Endothelial cell of umbilical vein (primary cell): ENCODE data around the gene BEAN1. TPM values are rescaled to one million over a fixed set of nuclear protein-coding genes. Genes with fewer than 3 reads are reported as not detected.

ENCODE experiments used
- BruUV-seq: library from RNA; stranded (reverse); fragments of 400-500 nt; replicated peaks from 2 replicates; lab custom pipeline; 2021; lab: Mats Ljungman, UMichigan
- CTCF ChIA-PET: fragments of 300-600, 350-600 bp; sonication (Branson Sonifier 250); formaldehyde crosslinking; loops from one replicate; lab custom pipeline; 2021; ENCODE audit warnings: antibody characterized with exemption, inconsistent platforms; lab: Charles Lee
- POLR2A ChIA-PET: fragments of 300-600, 350-600 bp; sonication (Branson Sonifier 250); formaldehyde crosslinking; loops from one replicate; lab custom pipeline; 2021; ENCODE audit warnings: antibody characterized with exemption, inconsistent platforms; lab: Charles Lee
- DNase-seq: peaks from one replicate; pipeline ENCODE4 v3.0.0-alpha.2; 2011; ENCODE audit warnings: low read depth, low spot score
- FAIRE-seq: peaks from 2 replicates; lab custom pipeline; 2011; peaks lifted over from hg19 to GRCh38; lab: Jason Lieb, UNC
- H2AFZ ChIP-seq: 2 replicates; pipeline ENCODE4 v1.6.0; 2012; ENCODE audit warnings: low read depth, low read length, control low read depth, inconsistent platforms
- H3K27ac ChIP-seq: 2 replicates; pipeline ENCODE4 v1.5.1; 2011; ENCODE audit warnings: low read depth, mild to moderate bottlenecking, control low read depth, low read length, moderate library complexity; ENCODE audit not compliant: insufficient read depth
- H3K27me3 ChIP-seq, 2 experiments: 2 replicates each; pipeline versions ENCODE4 v1.6.0 to v1.6.1; 2011; ENCODE audit warnings: low read length in 2 of 2, mixed read lengths in 1 of 2; ENCODE audit not compliant: control insufficient read depth in 2 of 2, insufficient read depth in 2 of 2
- H3K36me3 ChIP-seq, 2 experiments: 2 replicates in 1 of 2; 3 replicates in 1 of 2; pipeline ENCODE4 v1.5.1; 2011; ENCODE audit warnings: low read length in 2 of 2, mild to moderate bottlenecking in 1 of 2, moderate library complexity in 1 of 2; ENCODE audit not compliant: control insufficient read depth in 2 of 2, insufficient read depth in 2 of 2; ENCODE audit errors: extremely low read depth in 1 of 2
- H3K4me1 ChIP-seq: 3 replicates; pipeline ENCODE4 v1.5.1; 2011; ENCODE audit warnings: mild to moderate bottlenecking, low read length; ENCODE audit not compliant: control insufficient read depth, insufficient read depth; ENCODE audit errors: extremely low read depth
- H3K4me2 ChIP-seq: 2 replicates; pipeline ENCODE4 v1.6.1; 2011; ENCODE audit warnings: low read length, control low read depth, mixed read lengths; ENCODE audit not compliant: insufficient read depth
- H3K4me3 ChIP-seq, 3 experiments: fragments of 200-600 bp in 1 of 3; sonication (generic), shearing (Covaris generic) in 1 of 3; replicated peaks in 1 of 3; 2 replicates each; pipeline ENCODE4 v1.5.1; 2011 to 2016; ENCODE audit warnings: control low read depth in 3 of 3, low read length in 3 of 3, mild to moderate bottlenecking in 2 of 3, inconsistent platforms in 1 of 3, low read depth in 1 of 3, moderate library complexity in 1 of 3; ENCODE audit not compliant: insufficient read depth in 1 of 3
- H3K79me2 ChIP-seq: 2 replicates; pipeline ENCODE4 v1.6.0; 2012; ENCODE audit warnings: low read length, inconsistent platforms; ENCODE audit not compliant: control insufficient read depth, insufficient read depth
- H3K9ac ChIP-seq: replicated peaks from 2 replicates; pipeline ENCODE3; 2011; ENCODE audit warnings: low read length, control low read depth; ENCODE audit not compliant: insufficient read depth; ENCODE audit errors: extremely low read depth
- H3K9me1 ChIP-seq: replicated peaks from 3 replicates; pipeline ENCODE4 v1.6.0; 2011; ENCODE audit warnings: mild to moderate bottlenecking, low read length; ENCODE audit not compliant: control insufficient read depth, insufficient read depth; ENCODE audit errors: extremely low read depth
- H3K9me3 ChIP-seq: replicated peaks from 2 replicates; pipeline ENCODE4 v1.5.1; 2012; ENCODE audit warnings: low read length, inconsistent platforms; ENCODE audit not compliant: control insufficient read depth, insufficient read depth
- H4K20me1 ChIP-seq: replicated peaks from 2 replicates; pipeline ENCODE3; 2011; ENCODE audit warnings: mild to moderate bottlenecking, low read length; ENCODE audit not compliant: control insufficient read depth, insufficient read depth; ENCODE audit errors: extremely low read depth
- EZH2 ChIP-seq: IDR thresholded peaks from 2 replicates; pipeline ENCODE4 v1.6.1; 2012; ENCODE audit warnings: borderline replicate concordance, low read depth, mild to moderate bottlenecking, moderate library complexity, low read length, inconsistent platforms; ENCODE audit not compliant: severe bottlenecking
- FOS ChIP-seq: IDR thresholded peaks from 2 replicates; pipeline ENCODE4 v1.6.1; 2011; ENCODE audit warnings: mild to moderate bottlenecking, low read length, moderate library complexity, borderline replicate concordance; ENCODE audit not compliant: insufficient read depth
- GATA2 ChIP-seq: IDR thresholded peaks from 2 replicates; pipeline ENCODE4 v1.7.0; 2011; ENCODE audit warnings: low read depth, mild to moderate bottlenecking, moderate library complexity, mixed read lengths, low read length; ENCODE audit not compliant: insufficient read length, insufficient read depth
- JUN ChIP-seq: IDR thresholded peaks from 2 replicates; pipeline ENCODE4 v1.6.1; 2011; ENCODE audit warnings: borderline replicate concordance, low read depth; ENCODE audit not compliant: insufficient read length, insufficient read depth
- MYC ChIP-seq: IDR thresholded peaks from one replicate; pipeline ENCODE4 v1.6.1; 2011; ENCODE audit warnings: mild to moderate bottlenecking, low read depth, low read length
- POLR2A ChIP-seq: IDR thresholded peaks from 2 replicates; pipeline ENCODE4 v1.6.1; 2012; ENCODE audit warnings: low read depth, mild to moderate bottlenecking, control low read depth, low read length
- POLR2AphosphoS5 ChIP-seq: IDR thresholded peaks from 2 replicates; pipeline ENCODE4 v1.6.1; 2012; ENCODE audit warnings: low read depth, mild to moderate bottlenecking, control low read depth, low read length, moderate library complexity; ENCODE audit not compliant: insufficient read depth
- dilution Hi-C: fragments of 300-500 bp; cut with MboI; formaldehyde crosslinking; loops from one replicate; pipeline ENCODE4 v1.15.0; 2019; ENCODE audit warnings: low sequenced_read_pairs; ENCODE audit not compliant: extremely low pct_ligation_motif_present
- intact Hi-C: fragments of 100-400 bp; cut with micrococcal nuclease; formaldehyde crosslinking; loops from one replicate; pipeline ENCODE4 v1.10.0; 2022
- polyA plus RNA-seq, 4 experiments: library from polyadenylated mRNA; depleted of rRNA in 3 of 4; stranded (reverse) in 3 of 4; unstranded in 1 of 4; fragments of >200 nt; gene quantifications; 2 replicates each; pipeline versions ENCODE4 v1.2.1 to v1.2.3, GENCODE V29; 2011 to 2012; ENCODE audit warnings: missing spikeins in 1 of 4
- total RNA-seq: library from RNA; stranded (reverse); gene quantifications from 2 replicates; pipeline ENCODE4 v1.2.3, GENCODE V29; 2021
- TF ChIP-seq, protein P1 (sequence below): IDR thresholded peaks from 2 replicates; pipeline ENCODE4 v1.6.1; 2011; ENCODE audit not compliant: insufficient read depth, insufficient read length
- TF ChIP-seq, protein P2 (sequence below), 2 donors: IDR thresholded peaks; 1 replicate in 1 of 2; 2 replicates in 1 of 2; pipeline ENCODE4 v1.5.1; 2011; ENCODE audit warnings: low read length in 2 of 2, mild to moderate bottlenecking in 2 of 2, moderate library complexity in 2 of 2, control low read depth in 1 of 2, inconsistent platforms in 1 of 2, low read depth in 1 of 2; ENCODE audit not compliant: insufficient read depth in 1 of 2; ENCODE audit errors: extremely low read depth in 1 of 2

The BEAN1 gene
- total and polyA plus RNA-seq, 2 donors (not counting 3 experiments of a cell fraction or from before 2014, with no cell fraction given) = not detected

DNA sequence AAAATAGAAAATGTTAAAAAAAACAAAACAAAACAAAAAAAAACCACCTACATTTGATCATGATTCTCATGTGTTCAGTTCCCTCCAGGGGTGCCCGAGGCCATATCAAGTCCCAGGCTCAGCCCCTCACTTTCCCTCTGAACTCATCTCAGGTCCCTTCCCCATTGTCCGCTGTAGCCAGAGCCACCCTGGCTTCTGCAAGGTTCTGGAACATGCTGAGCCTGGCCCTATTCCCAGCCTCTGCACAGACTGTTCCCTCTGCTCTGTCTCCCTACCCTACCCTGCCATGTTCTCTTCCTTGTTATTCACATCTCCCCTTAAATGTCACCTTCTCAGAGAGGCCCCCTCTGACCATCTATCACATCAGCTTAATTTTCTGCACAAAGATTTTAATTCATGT, 75.9 kb downstream of the BEAN1 start:
- BruUV-seq = no TSS peak
- Histone ChIP-seq H3K9ac (no peak overlapping the region), H3K27ac (no peak overlapping the region), H3K27me3 (no peaks in the 10 kb centered on the region), H3K4me1 (peaks cover 3% of the 10 kb centered on the region), H3K4me2 (no peak overlapping the region), H3K9me3 (no peaks in the 10 kb centered on the region), H3K4me3 (no peak overlapping the region), H3K79me2 (no peaks in the 10 kb centered on the region), H2AFZ (no peak overlapping the region), H3K9me1 (no peaks in the 10 kb centered on the region), H4K20me1 (no peaks in the 10 kb centered on the region), H3K36me3 (no peaks in the 10 kb centered on the region)
- DNase-seq (no peak), FAIRE-seq (no peak)
- ChIA-PET POLR2A (no interaction called here), CTCF (interaction anchor here (1.0 to 1.1 kb wide), 2 partner anchors 13 to 106 kb away, joined by 3 read pairs; no protein-coding TSS in a partner anchor)
- TF ChIP-seq, protein P1, sequence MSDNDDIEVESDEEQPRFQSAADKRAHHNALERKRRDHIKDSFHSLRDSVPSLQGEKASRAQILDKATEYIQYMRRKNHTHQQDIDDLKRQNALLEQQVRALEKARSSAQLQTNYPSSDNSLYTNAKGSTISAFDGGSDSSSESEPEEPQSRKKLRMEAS = no peak
- TF ChIP-seq JUN (no peak), FOS (no peak), POLR2AphosphoS5 (no peak), MYC (no peak), EZH2 (no peak), GATA2 (no peak), POLR2A (no peak)
- TF ChIP-seq, protein P2, sequence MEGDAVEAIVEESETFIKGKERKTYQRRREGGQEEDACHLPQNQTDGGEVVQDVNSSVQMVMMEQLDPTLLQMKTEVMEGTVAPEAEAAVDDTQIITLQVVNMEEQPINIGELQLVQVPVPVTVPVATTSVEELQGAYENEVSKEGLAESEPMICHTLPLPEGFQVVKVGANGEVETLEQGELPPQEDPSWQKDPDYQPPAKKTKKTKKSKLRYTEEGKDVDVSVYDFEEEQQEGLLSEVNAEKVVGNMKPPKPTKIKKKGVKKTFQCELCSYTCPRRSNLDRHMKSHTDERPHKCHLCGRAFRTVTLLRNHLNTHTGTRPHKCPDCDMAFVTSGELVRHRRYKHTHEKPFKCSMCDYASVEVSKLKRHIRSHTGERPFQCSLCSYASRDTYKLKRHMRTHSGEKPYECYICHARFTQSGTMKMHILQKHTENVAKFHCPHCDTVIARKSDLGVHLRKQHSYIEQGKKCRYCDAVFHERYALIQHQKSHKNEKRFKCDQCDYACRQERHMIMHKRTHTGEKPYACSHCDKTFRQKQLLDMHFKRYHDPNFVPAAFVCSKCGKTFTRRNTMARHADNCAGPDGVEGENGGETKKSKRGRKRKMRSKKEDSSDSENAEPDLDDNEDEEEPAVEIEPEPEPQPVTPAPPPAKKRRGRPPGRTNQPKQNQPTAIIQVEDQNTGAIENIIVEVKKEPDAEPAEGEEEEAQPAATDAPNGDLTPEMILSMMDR (IDR thresholded peaks at IDR 0.05; ENCODE audit: extremely low read depth in 1 of 2, insufficient read depth in 1 of 2, low read depth in 1 of 2, low read length in 2 of 2) = no peak
- dilution Hi-C loops = no loop called here
- intact Hi-C loops = no loop called here
